Adrenal gland (tissue), 12 donors: ENCODE results near the gene SPTLC1. TPM values are rescaled to one million over a fixed set of nuclear protein-coding genes. Genes with fewer than 3 reads are reported as not detected.

ENCODE experiments used
- DNase-seq, 7 donors: peaks; one replicate each; pipeline ENCODE4 v3.0.0-alpha.2; 2019 to 2020
- H3K27ac ChIP-seq, 5 donors: fragments of 200-600 bp; sonication (generic) in 4 of 5; 1 replicate in 3 of 5; 2 replicates in 2 of 5; pipeline versions ENCODE4 v1.5.1 to v1.8.0; 2016 to 2020; ENCODE audit warnings: mild to moderate bottlenecking in 1 of 5
- H3K27me3 ChIP-seq: fragments of 200-600 bp; 2 replicates; pipeline ENCODE4 v1.8.0; 2021
- H3K36me3 ChIP-seq, 2 donors: fragments of 200-600 bp; replicated peaks in 1 of 2; 1 replicate in 1 of 2; 2 replicates in 1 of 2; pipeline versions ENCODE4 v1.5.1 to v1.8.0; 2018 to 2022
- H3K4me1 ChIP-seq, 2 donors: fragments of 200-600 bp; replicated peaks in 1 of 2; 1 replicate in 1 of 2; 2 replicates in 1 of 2; pipeline versions ENCODE4 v1.5.1 to v1.8.0; 2018 to 2021
- H3K4me3 ChIP-seq, 4 donors: fragments of 200-600 bp; sonication (generic) in 3 of 4; one replicate each; pipeline ENCODE4 v1.5.1; 2016 to 2018
- H3K9me3 ChIP-seq, 3 donors: fragments of 200-600 bp; sonication (generic) in 1 of 3; replicated peaks in 1 of 3; 1 replicate in 2 of 3; 2 replicates in 1 of 3; pipeline versions ENCODE4 v1.5.1 to v1.8.0; 2016 to 2021
- POLR2A ChIP-seq, 2 donors: fragments of 450-650 bp; IDR thresholded peaks; one replicate each; pipeline ENCODE4 v1.6.1; 2017; ENCODE audit warnings: antibody characterized with exemption in 2 of 2, mild to moderate bottlenecking in 2 of 2, moderate library complexity in 1 of 2
- WGBS, 4 donors: extraction: QIAGEN DNeasy Blood & Tissue Kit in 2 of 4; methylation state at CpG; one replicate each; pipeline versions ENCODE4 v1.1.5 to v1.1.7; 2013 to 2017; 5-methylcytosine and 5-hydroxymethylcytosine counted together
- intact Hi-C, 2 donors: fragments of 100-400 bp; cut with DNase I; formaldehyde crosslinking; loops; one replicate each; pipeline versions ENCODE4 v1.14.1 to v1.15.0; 2022 to 2023
- polyA plus RNA-seq, 3 donors: library from polyadenylated mRNA; stranded (reverse); fragments of 200-250 nt in 2 of 3; fragments of 350-450 nt in 1 of 3; fragmentation: Illumina TruSeq in 1 of 3; extraction: RNeasy Lipid Tissue Mini Kit (QIAGEN cat#74804) in 1 of 3; gene quantifications; one replicate each; pipeline ENCODE4 v1.2.3, GENCODE V29; 2013 to 2014
- total RNA-seq, 9 donors: library from RNA; depleted of rRNA in 4 of 9; stranded (reverse); fragments of >200 nt in 4 of 9; fragments of 120-200 nt in 1 of 9; fragmentation: NEBNext Ultra II Directional in 1 of 9; extraction: Animal tissue kit (Norgen Biotek cat#: 25700) in 1 of 9; gene quantifications; one replicate each; pipeline versions ENCODE4 v1.1.0 to v1.2.4, GENCODE V29; 2013 to 2023
- TF ChIP-seq, protein P1 (sequence below), 6 experiments: fragments of 450-650 bp in 4 of 6; fragments of 200-600 bp in 2 of 6; sonication (generic) in 1 of 6; IDR thresholded peaks; 1 replicate in 5 of 6; 2 replicates in 1 of 6; pipeline versions ENCODE4 v1.5.1 to v1.8.0; 2016 to 2021; ENCODE audit warnings: antibody characterized with exemption in 6 of 6, mild to moderate bottlenecking in 2 of 6, moderate library complexity in 1 of 6
- donor health status: healthy with polysubstance abuse.
- donor health status: Bipolar disorder and iron deficiency.
- donor health status: DM: yes; HTN: yes; CAD: no.
- donor health status: DM: no; HTN: no; CAD: no.
- donor health status: DM: no; HTN: no; CAD: no.
- donor health status: DM: yes; HTN: yes; CAD: no.

SPTLC1 gene
- total and polyA plus RNA-seq, 12 donors, result 18.8 to 106 (median 72.9) TPM

DNA sequence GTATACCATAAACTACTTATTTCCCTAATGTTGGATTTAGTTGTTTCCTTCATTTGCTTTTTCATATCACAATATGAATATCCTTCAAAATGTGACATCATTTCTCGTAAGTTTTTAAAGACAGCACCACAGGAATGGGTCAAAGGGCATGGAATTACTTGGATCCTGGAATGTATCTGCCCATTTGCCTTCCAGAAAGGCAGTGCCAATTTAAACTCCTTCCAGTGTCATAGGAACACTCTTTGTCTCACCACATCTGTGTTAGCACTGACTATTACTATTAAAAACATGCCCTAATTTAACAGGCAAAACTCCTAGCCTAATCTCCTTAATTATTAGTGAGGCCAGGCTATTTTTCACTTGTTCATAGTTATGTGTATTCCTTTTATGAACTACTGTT lies 58.0 kb downstream of the SPTLC1 start:
- intact Hi-C loops, result no loop called here
- WGBS, 4 donors, result 70 to 97% (median 87%) methylated on average over 1 of the region's 1 CpG

GRCh38 chr9:92055624-92056023 lies 59.6 kb downstream of the SPTLC1 start:
- WGBS, 4 donors, result 75 to 90% (median 79%) methylated on average over 2 of the region's 2 CpGs
- DNase-seq, result no peak
- TF ChIP-seq, protein P1, sequence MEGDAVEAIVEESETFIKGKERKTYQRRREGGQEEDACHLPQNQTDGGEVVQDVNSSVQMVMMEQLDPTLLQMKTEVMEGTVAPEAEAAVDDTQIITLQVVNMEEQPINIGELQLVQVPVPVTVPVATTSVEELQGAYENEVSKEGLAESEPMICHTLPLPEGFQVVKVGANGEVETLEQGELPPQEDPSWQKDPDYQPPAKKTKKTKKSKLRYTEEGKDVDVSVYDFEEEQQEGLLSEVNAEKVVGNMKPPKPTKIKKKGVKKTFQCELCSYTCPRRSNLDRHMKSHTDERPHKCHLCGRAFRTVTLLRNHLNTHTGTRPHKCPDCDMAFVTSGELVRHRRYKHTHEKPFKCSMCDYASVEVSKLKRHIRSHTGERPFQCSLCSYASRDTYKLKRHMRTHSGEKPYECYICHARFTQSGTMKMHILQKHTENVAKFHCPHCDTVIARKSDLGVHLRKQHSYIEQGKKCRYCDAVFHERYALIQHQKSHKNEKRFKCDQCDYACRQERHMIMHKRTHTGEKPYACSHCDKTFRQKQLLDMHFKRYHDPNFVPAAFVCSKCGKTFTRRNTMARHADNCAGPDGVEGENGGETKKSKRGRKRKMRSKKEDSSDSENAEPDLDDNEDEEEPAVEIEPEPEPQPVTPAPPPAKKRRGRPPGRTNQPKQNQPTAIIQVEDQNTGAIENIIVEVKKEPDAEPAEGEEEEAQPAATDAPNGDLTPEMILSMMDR (IDR thresholded peaks at IDR 0.05), result no peak
- TF ChIP-seq POLR2A (IDR thresholded peaks at IDR 0.05), result no peak
- intact Hi-C loops, result no loop called here
- Histone ChIP-seq H3K27me3 (no peaks in the 10 kb centered on the region), H3K4me1 (no peaks in the 10 kb centered on the region), H3K27ac (no peak overlapping the region), H3K36me3 (peaks cover 0 to 12% of the 10 kb centered on the region in 2 donors), H3K9me3 (no peaks in the 10 kb centered on the region), H3K4me3 (no peak overlapping the region)

More for the DNA sequence above, 58.0 kb downstream of the SPTLC1 start:
- no peak overlapping the region for H3K27ac ChIP-seq
- no peak for DNase-seq
- no peak for TF ChIP-seq POLR2A (IDR thresholded peaks at IDR 0.05)
- TF ChIP-seq, protein P1 (IDR thresholded peaks at IDR 0.05), result no peak
- H3K9me3 ChIP-seq, result peaks cover 0 to 14% (median 0%) of the 10 kb centered on the region in 3 donors
- H3K36me3 ChIP-seq, result peaks cover 0 to 12% of the 10 kb centered on the region in 2 donors
- no peak overlapping the region for H3K4me3 ChIP-seq
- H3K4me1 ChIP-seq, result no peaks in the 10 kb centered on the region
- no peaks in the 10 kb centered on the region for H3K27me3 ChIP-seq

- DNase-seq, result no peak
- H3K4me1 ChIP-seq, result peaks cover 0 to 12% of the 10 kb centered on the region in 2 donors
- no peak overlapping the region for H3K27ac ChIP-seq
- H3K9me3 ChIP-seq, result no peaks in the 10 kb centered on the region
- TF ChIP-seq, protein P1 (IDR thresholded peaks at IDR 0.05), result no peak
- no peak for TF ChIP-seq POLR2A (IDR thresholded peaks at IDR 0.05)
- 93 to 97% (median 94%) methylated on average over 12 of the region's 12 CpGs for WGBS, 4 donors
- no peaks in the 10 kb centered on the region for H3K27me3 ChIP-seq
- intact Hi-C loops, result no loop called here
- no peak overlapping the region for H3K4me3 ChIP-seq
- peaks cover 0 to 26% of the 10 kb centered on the region in 2 donors for H3K36me3 ChIP-seq
These were observed 66.1 kb downstream of the SPTLC1 start for GRCh38 chr9:92048924-92049625.

DNA sequence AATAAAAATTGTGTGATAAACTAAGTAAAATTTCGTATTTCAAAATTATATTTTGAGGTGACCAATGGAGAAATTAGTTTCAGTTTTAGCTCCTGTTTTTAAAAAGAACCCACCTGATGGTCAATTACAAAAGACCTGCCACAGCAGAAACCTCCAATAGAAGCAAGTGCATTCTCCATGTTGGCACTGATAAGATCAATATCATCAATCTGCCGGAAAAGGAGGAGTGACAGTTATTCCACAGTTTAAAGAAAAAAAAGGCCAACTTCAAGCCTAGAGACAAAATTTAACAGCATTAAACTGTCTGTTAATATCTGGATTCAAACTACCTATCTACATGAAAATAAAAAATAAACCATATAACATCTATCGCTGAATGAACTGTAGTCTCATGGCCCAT lies 67.7 kb downstream of the SPTLC1 start:
- no peak overlapping the region for H3K27ac ChIP-seq
- DNase-seq, result no peak
- no peak overlapping the region for H3K4me3 ChIP-seq
- peaks cover 0 to 35% of the 10 kb centered on the region in 2 donors for H3K36me3 ChIP-seq
- intact Hi-C loops, result no loop called here
- H3K4me1 ChIP-seq, result peaks cover 0 to 12% of the 10 kb centered on the region in 2 donors
- WGBS, 4 donors, result 91 to 97% (median 93%) methylated on average over 3 of the region's 3 CpGs
- H3K9me3 ChIP-seq, result no peaks in the 10 kb centered on the region
- H3K27me3 ChIP-seq, result no peaks in the 10 kb centered on the region
- TF ChIP-seq, protein P1 (IDR thresholded peaks at IDR 0.05), result no peak
- no peak for TF ChIP-seq POLR2A (IDR thresholded peaks at IDR 0.05)
